GM12892 (cell line): ENCODE data around the gene SIRT3. TPM values are rescaled to one million over a fixed set of nuclear protein-coding genes. Genes with fewer than 3 reads are reported as not detected.

Experiments used
- DNase-seq: peaks from one replicate; pipeline ENCODE4 v3.0.0; 2011; ENCODE audit not compliant: insufficient read length
- FAIRE-seq: peaks from 2 replicates; lab custom pipeline; 2011; peaks lifted over from hg19 to GRCh38; lab: Jason Lieb, UNC
- POLR2A ChIP-seq: IDR thresholded peaks from 2 replicates; pipeline ENCODE4 v1.6.1; 2011; ENCODE audit warnings: low read depth, low read length, control low read depth
- POLR2AphosphoS5 ChIP-seq: IDR thresholded peaks from 2 replicates; pipeline ENCODE4 v1.6.1; 2011; ENCODE audit warnings: low read depth, low read length, control low read depth
- TAF1 ChIP-seq: IDR thresholded peaks from 2 replicates; pipeline ENCODE4 v1.6.1; 2011; ENCODE audit warnings: low read depth, mild to moderate bottlenecking, control low read depth, low read length, borderline replicate concordance
- polyA plus RNA-seq: library from polyadenylated mRNA; unstranded; fragments of >200 nt; gene quantifications from one replicate; pipeline ENCODE4 v1.2.1, GENCODE V29; 2012; ENCODE audit warnings: missing spikeins, inconsistent platforms; ENCODE audit not compliant: missing spikeins

SIRT3 gene
- 20.7 TPM for polyA plus RNA-seq

DNA sequence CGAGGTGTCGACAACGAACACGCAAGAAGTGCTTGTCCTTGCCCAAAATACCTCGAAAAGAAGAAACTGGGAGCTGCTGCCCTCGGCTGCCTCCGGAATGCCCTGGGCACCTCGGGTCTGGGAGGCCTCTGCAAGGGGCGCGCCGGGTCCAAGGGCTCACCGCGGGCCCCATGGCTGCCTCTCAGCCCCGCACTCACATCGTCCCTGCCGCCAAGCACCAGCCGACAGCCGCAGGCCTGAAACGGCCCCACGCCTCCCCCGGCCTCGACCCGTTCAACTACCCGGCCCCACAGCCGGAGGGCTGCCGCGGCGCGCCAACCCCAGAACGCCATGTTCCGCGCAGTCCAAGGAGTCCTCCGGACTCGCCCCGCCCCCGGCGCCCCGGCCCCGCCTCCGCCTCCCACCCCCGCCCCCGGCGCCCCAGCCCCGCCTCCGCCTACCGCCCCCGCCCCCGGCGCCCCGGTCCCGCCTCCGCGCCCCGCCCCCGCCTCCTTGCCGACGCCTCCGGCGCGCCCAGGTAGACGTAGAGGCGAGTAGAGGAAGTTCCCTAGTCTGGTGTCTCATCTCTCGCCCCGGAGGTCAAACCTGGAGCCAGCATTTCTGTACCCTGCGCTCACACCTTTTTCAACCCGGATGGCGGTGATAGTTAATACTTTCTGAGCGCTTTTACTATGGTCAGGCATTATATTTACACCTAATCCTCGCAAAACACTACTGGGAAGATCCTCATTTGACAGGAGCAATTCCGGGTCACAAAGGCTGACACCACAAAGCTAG is at the start of gene SIRT3:
Gene SIRT3 (minus strand): TSS at position 346 of the 777 bp plus-strand sequence. CDS start 14 bp downstream, at position 332.
- FAIRE-seq, result no peak
- TF ChIP-seq POLR2A, result peak; percentile 64; the same call in 1 of the 2 replicates
- peak; percentile 80 for TF ChIP-seq TAF1
- peak; percentile 44; the same call in 1 of the 2 replicates for TF ChIP-seq POLR2AphosphoS5
- peak; percentile 92 for DNase-seq

DNA sequence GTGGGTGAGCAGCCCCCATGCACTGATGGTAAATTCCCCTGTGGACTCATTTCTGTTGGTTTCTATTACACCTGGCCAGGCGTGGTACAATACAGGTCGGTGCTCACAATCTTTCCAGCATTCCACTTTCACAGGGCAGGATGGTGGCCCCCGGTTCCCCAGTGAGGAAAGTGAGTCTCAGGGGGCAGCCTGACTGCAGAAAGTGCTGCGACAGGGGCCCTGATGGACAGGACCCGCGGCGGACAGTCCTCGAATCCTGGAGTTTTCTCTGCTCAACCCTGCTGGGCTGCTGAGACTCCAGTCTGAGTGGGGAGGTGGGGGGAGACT is 49.7 kb upstream of the SIRT3 start:
- TF ChIP-seq POLR2AphosphoS5 (no peak), POLR2A (no peak), TAF1 (no peak)
- no peak for DNase-seq
- no peak for FAIRE-seq

DNA sequence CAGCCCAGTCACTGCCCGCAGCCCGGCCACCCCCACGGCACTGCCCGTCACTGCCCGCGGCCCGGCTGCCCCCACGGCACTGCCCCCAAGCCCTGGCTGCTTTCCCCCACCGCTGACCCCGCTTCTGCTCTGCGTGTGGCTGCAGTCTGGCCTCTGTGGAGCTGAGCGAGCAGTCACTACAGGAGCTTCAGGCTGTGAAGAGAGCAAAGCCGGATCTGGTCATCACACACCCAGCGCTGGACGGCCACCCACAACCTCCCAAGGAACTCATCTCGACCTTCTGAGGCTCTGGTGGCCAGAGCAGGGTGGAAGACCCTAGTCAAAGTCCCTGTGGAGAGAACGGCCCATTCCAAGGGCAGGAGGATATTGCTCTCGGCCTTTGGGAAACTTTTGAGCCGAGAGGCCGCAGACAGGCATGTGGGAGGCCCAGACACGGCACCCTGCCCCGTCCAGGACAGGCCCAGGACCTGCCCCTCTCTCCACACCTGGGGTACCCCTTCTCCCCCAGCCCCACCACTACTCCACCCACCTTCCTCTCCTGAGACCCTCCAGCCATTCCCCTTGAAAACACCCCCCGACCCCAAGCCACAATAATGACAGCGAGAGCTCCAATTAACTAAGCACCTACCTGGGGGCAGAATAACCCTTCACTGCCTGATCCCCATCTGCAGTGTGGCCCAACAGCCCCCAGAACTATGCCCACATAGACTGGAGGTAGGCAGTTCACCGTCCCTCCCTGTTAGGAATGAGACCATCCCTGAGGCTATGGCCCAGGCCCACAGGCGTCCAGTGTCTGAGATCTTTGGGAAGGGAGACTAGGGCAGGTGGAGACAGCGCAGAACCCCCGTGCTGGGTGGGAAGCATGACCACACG is 49.1 kb upstream of the SIRT3 start:
- DNase-seq (peak; percentile 12), FAIRE-seq (peak; percentile 36)
- TF ChIP-seq TAF1 (no peak), POLR2AphosphoS5 (no peak), POLR2A (no peak)

DNA sequence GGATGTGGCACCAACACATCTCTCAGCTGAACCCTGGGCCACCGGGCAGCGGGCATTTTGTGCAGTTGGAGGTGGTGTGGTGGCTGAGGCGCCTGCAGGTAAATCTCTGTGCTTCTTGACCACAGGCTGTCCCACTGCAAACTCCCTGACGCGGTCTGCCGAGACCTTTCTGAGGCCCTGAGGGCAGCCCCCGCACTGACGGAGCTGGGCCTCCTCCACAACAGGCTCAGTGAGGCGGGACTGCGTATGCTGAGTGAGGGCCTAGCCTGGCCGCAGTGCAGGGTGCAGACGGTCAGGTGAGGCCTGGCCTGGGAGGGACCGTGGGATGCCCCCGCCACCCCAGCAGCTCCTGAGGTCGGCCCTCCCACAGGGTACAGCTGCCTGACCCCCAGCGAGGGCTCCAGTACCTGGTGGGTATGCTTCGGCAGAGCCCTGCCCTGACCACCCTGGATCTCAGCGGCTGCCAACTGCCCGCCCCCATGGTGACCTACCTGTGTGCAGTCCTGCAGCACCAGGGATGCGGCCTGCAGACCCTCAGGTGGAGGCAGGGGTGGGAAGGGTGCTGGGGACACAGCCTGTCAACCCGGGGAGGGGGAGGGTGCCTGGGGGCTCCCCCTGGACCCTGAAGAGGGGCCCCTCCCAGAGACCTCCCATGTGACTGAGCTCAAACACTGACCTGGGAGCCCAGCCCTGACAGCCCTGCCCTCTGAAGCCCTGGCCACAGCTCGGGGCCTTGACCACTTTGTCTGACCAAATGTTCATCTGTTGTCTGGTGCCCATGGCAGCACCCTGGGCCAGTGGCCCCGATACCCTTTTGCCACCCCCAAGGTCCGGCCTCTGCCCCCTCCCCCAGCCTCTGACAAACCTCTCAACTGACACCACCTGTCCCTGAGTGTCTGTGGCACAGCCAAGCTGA is 48.2 kb upstream of the SIRT3 start:
- peak; percentile 12 for DNase-seq
- TF ChIP-seq TAF1, result no peak
- TF ChIP-seq POLR2A, result no peak
- TF ChIP-seq POLR2AphosphoS5, result no peak

DNA sequence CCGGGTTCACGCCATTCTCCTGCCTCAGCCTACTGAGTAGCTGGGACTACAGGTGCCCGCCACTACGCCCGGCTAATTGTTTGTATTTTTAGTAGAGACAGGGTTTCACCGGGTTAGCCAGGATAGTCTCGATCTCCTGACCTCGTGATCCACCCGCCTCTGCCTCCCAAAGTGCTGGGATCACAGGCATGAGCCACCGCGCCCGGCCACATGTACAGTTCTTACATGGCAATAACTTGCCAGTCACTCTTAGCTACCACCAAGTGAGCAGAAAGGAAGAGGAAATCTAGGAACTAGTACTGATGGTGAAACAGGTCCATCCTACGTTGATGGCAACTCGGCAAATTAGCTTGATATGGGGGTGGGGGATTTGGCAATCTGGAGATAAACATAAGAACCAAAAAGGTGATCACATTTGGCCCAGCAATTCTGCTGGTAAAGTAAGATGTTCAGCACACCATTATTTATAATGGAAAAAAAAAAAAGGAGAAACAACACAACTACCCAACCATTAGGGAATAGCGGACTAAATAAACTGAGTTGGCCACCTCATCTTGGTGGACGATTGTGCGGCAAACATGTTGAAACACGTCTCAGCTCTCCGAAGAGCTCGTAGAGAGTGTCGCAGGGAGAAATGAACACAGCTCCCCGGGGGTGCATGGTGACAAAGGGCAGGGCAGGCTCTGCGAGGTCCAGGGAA is 47.4 kb upstream of the SIRT3 start:
- FAIRE-seq (no peak), DNase-seq (no peak)
- TF ChIP-seq POLR2A (no peak), TAF1 (no peak), POLR2AphosphoS5 (no peak)

More for the DNA sequence above, 48.2 kb upstream of the SIRT3 start:
- FAIRE-seq, result no peak

DNA sequence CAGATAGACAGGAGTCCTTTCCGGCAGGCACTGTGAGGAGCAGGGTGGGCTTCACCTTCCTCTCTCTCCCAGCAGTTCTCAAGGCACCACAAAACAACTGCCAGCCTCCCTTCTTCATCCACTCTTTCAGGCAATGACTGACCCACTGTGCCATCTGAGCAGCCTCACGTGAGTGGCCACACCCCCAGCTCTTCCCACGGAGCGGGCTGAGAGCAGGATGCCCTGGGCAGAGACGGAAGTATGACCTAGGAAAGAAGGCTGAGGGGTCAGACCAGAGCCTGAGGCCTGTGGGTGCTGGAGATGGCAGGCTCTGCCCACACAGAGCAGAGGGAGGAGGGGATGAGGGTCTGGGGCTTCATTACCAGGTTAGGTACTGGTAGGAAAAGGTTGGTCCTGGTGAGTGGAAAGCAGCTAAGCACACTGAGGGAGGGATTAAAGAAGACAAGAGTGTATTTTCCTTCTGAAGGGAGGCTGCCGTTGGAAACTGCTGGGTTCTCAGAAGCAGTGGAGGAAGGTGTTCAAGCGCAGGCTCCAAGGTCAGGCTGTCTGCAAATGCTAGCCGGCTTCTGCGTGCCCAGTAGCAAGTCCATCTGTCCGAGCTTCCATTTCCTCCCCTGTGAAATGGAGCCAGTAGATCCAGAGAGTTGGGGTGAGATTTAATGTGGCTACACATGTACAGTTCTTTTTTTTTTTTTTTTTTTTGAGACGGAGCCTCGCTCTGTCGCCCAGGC is 46.7 kb upstream of the SIRT3 start:
- TF ChIP-seq POLR2A (no peak), TAF1 (no peak), POLR2AphosphoS5 (no peak)
- DNase-seq, result peak; percentile 18
- FAIRE-seq, result no peak

DNA sequence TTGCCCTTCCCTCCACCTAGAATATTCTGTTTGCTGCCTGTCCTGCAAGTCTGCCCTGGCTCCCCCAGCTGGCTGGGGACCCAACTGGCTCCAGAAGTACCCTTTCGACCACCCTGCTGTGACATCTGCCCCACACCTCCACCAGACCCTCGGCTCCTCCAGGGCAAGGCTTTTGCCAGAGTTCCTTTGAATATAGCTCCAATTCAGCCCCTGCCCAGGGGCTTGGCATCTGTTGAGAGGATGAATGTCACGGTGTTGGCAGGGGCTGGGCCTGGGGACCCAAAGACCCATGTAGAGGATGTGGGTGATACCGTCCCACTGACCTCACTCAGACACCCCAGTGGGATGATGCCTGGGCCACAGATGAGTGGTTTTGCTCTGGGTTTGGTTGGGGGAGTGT is 46.0 kb upstream of the SIRT3 start:
- DNase-seq (peak; percentile 11), FAIRE-seq (no peak)
- TF ChIP-seq POLR2A (no peak), POLR2AphosphoS5 (no peak), TAF1 (no peak)

DNA sequence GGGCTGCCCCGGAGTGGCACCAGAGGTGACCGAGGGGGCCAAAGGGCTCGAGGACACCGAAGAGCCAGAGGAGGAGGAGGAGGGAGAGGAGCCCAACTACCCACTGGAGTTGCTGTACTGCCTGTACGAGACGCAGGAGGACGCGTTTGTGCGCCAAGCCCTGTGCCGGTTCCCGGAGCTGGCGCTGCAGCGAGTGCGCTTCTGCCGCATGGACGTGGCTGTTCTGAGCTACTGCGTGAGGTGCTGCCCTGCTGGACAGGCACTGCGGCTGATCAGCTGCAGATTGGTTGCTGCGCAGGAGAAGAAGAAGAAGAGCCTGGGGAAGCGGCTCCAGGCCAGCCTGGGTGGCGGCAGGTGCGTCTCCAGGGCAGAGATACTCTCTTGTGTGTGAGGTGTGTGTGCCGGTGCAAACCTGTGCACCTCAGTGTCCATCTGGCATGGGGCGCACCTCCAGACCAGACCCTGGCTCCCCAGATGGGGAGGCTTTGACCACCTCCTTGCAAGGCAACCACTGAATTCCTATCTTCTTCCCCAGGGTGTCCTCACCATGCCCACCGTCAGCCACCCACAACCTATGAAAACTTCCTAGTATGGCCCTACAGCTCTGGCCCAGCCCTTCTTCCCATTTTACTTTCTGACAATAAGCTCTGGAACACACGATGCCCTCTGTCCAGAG is 45.5 kb upstream of the SIRT3 start:
- FAIRE-seq, result no peak
- TF ChIP-seq POLR2A, result no peak
- TF ChIP-seq POLR2AphosphoS5, result no peak
- no peak for TF ChIP-seq TAF1
- DNase-seq, result peak; percentile 17
